Putamen (tissue), 1 donor: ENCODE data around the gene H2AZ2.
A peak's percentile ranks its signal among the peaks of the same experiment; 100 is the strongest.
"Not testable (repeated sequence)": the region's sequence is repeated elsewhere in the genome, so short reads cannot be mapped to it uniquely, and the experiment has no call there.

Experiments used
- DNase-seq: peaks from one replicate; pipeline ENCODE4 v3.0.0-alpha.2; 2016; ENCODE audit warnings: low spot score

The H2AZ2 gene

DNA sequence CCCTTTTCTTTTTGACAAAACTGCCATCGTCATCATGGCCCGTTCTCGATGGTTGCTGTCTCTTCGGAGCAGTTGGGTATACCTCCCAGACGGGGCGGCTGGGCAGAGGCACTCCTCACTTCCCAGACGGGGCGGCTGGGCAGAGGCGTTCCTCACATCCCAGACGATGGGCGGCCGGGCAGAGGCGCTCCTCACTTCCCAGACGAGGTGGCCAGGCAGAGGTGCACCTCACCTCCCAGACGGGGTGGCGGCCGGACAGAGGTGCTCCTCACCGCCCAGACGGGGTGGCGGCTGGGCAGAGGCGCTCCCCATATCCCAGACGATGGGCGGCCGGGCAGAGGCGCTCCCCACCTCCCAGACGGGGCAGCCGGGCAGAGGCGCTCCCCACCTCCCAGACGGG, 22.9 kb upstream of the H2AZ2 start:
- DNase-seq, result not testable (repeated sequence)

DNA sequence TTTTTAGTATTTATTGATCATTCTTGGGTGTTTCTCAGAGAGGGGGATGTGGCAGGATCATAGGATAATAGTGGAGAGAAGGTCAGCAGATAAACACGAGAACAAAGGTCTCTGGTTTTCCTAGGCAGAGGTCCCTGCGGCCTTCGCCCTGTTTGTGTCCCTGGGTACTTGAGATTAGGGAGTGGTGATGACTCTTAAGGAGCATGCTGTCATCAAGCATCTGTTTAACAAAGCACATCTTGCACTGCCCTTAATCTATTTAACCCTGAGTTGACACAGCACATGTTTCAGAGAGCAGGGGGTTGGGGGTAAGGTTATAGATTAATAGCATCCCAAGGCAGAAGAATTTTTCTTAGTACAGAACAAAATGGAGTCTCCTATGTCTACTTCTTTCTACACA, 22.4 kb upstream of the H2AZ2 start:
- not testable (repeated sequence) for DNase-seq

GRCh38 chr7:44867073-44867995, 19.4 kb upstream of the H2AZ2 start:
- DNase-seq, result peak; percentile 39

DNA sequence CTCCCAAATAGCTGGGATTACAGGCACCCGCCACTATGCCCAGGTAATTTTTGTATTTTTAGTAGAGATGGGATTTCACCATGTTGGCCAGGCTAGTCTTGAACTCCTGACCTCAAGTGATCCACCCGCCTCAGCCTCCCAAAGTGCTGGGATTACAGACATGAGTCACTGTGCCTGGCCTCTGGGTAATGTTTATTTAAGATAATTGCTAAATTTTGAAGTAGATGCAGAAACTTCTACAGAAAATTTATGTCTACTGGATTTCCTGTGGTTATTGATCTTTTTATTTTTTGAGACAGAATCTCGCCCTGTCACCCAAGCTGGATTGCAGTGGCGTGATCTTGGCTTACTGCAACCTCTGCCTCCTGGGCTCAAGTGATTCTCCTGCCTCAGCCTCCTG, 14.1 kb upstream of the H2AZ2 start:
- DNase-seq, result not testable (repeated sequence)

DNA sequence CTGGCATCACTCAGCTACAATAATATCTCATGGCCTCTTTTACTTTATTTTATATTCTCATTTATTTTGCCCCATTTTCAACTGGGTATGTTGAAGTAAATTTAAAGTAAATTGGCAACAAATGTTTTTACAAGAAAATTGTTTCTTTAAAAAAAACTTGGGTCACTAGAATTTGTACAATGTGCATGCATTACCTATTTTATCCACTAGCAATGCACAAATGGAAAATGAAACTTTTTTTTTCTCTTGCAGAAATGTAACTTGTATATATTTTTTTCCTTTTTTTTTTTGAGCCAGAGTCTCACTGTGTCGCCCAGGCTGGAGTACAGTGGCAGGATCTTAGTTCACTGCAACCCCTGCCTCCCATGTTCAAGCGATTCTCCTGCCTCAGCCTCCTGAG, 10.3 kb upstream of the H2AZ2 start:
- no peak for DNase-seq

DNA sequence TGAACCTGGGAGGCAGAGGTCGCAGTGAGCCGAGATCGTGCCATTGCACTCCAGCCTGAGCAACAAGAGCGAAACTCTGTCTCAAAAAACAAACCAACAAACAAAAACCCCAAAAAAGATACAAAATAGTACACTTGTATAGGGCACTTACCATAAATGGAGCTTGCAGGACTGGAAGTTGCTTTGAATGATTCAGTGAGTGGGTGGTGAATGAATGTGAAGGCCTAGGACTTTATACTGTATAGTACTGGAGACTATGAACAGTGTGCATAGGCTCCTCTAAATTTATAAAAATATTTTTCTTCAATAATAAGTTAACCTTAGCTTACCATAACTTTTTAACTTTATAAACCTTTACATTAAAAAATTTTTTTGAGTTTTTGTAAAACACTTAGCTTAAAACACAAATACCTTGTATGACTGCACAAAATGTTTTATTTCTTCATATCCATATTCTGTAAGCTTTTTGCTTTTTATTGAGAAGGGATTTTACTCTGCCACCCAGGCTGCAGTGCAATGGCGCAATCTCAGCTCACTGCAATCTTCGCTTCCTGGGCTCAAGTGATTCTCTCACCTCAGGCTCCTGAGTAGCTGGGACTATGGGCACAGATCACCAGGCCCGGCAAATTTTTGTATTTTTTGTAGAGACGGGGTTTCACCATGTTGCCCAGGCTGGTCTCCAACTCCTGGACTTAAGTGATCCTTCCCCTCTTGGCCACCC, 6.9 kb upstream of the H2AZ2 start:
- no peak for DNase-seq

- no peak for DNase-seq
These were observed 5.5 kb upstream of the H2AZ2 start for GRCh38 chr7:44853391-44853790.

GRCh38 chr7:44852590-44852989, 4.7 kb upstream of the H2AZ2 start:
- DNase-seq, result no peak

- no peak for DNase-seq
These were observed 2.1 kb upstream of the H2AZ2 start for GRCh38 chr7:44849885-44850544.

DNA sequence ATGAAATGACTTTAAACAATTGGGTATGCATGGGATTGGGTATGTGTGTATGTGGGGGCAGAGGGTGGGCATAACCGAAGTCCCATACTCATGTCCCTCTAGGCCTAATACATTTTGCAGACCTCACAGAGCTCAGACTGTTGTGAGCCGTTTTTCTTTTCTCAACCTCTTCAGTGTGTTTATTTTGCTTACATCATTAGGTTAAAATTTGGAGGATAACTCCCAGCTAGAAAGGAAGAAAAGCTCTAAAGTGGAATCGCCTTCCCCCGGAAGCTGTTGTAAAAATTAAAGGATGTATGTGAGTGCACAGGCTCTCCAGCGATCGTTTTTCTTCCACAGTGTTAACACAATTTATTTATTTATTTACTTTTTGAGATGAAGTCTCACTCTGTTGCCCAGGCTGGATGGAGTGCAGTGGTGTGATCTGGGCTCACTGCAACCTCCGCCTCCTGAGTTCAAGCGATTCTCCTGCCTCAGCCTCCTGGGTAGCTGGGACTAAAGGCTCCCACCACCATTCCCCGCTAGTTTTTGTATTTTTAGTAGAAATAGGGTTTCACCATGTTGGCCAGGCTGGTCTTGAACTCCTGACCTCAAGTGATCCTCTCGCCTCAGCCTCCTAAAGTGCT, 1.5 kb upstream of the H2AZ2 start:
- no peak for DNase-seq

DNA sequence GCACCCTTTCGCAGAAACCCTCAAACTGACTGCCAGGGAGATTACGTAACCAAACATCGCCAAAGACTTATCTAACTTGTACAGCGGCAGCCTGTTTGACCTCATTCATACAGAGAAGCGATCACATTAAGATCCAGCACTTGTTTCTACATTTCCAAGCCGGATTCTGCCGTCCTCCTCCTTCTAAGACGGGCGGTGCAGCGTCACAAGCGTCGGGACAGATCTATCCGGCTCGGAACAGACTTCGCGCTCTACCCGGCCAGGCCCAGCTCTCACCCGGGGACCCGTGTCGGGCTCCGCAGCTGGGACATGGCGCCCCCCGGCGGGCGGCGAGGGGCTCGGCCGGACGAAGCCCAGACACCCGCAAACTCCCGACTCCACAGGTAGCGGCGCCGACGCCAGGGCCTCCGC, 373 bp downstream of the H2AZ2 start:
- DNase-seq, result peak; percentile 87

- DNase-seq, result no peak
These were observed 925 bp downstream of the H2AZ2 start for GRCh38 chr7:44846816-44847508.

GRCh38 chr7:44846390-44846789, 1.5 kb downstream of the H2AZ2 start:
- not testable (repeated sequence) for DNase-seq

- no peak for DNase-seq
These were observed 2.4 kb downstream of the H2AZ2 start for GRCh38 chr7:44845451-44845850.

- DNase-seq, result not testable (repeated sequence)
These were observed 4.4 kb downstream of the H2AZ2 start for GRCh38 chr7:44843440-44843839.

GRCh38 chr7:44842675-44843074, 5.2 kb downstream of the H2AZ2 start:
- DNase-seq, result not testable (repeated sequence)

- no peak for DNase-seq
These were observed 9.1 kb downstream of the H2AZ2 start for GRCh38 chr7:44838751-44839150.

GRCh38 chr7:44827567-44827966, 20.3 kb downstream of the H2AZ2 start:
- DNase-seq, result no peak

GRCh38 chr7:44824894-44825526, 22.9 kb downstream of the H2AZ2 start:
- no peak for DNase-seq

GRCh38 chr7:44823255-44823781, 24.6 kb downstream of the H2AZ2 start:
- DNase-seq, result no peak

GRCh38 chr7:44819292-44819691, 28.6 kb downstream of the H2AZ2 start:
- DNase-seq, result no peak
